SK-N-SH treated with all-trans-retinoic acid at 6 μM for 48 hours (cell line): ENCODE data around the gene MAP3K6.
A peak's percentile ranks its signal among the peaks of the same experiment; 100 is the strongest.

ENCODE experiments used
- ATAC-seq: fragments of 200-7000 bp; cut with Tn5 transposase; 3 replicates; pipeline ENCODE4 v1.9.1; 2020; ENCODE audit warnings: mild to moderate bottlenecking, moderate library complexity
- ARNTL ChIP-seq: fragments of 450-650 bp; formaldehyde crosslinking; IDR thresholded peaks from 2 replicates; pipeline ENCODE4 v1.5.0; 2020; ENCODE audit warnings: low read depth, mild to moderate bottlenecking, moderate library complexity, borderline replicate concordance
- BACH2 ChIP-seq: fragments of 250-450 bp; sonication (Bioruptor Pico); IDR thresholded peaks from 2 replicates; pipeline ENCODE4 v1.9.0; 2021; ENCODE audit warnings: mild to moderate bottlenecking, borderline replicate concordance
- CREB5 ChIP-seq: fragments of 250-450 bp; sonication (Bioruptor Pico); IDR thresholded peaks from 2 replicates; pipeline ENCODE4 v1.5.1; 2020; ENCODE audit warnings: low read depth, mild to moderate bottlenecking, moderate library complexity
- CSDC2 ChIP-seq: fragments of 250-450 bp; sonication (Bioruptor Pico); IDR thresholded peaks from 2 replicates; pipeline ENCODE4 v1.5.0; 2020; ENCODE audit warnings: mild to moderate bottlenecking, moderate library complexity
- CSRNP3 ChIP-seq: fragments of 250-450 bp; sonication (Bioruptor Pico); IDR thresholded peaks from 2 replicates; pipeline ENCODE4 v1.5.1; 2021; ENCODE audit warnings: mild to moderate bottlenecking, moderate library complexity
- ESRRG ChIP-seq: fragments of 250-450 bp; sonication (Bioruptor Pico); IDR thresholded peaks from 2 replicates; pipeline ENCODE4 v1.6.1; 2021; ENCODE audit warnings: mild to moderate bottlenecking
- GLIS3 ChIP-seq: fragments of 250-450 bp; sonication (Bioruptor Pico); IDR thresholded peaks from 2 replicates; pipeline ENCODE4 v1.5.0; 2020; ENCODE audit warnings: mild to moderate bottlenecking, moderate library complexity
- ISL1 ChIP-seq: fragments of 250-450 bp; sonication (Bioruptor Pico); IDR thresholded peaks from 2 replicates; pipeline ENCODE4 v2.1.2; 2022; ENCODE audit warnings: mild to moderate bottlenecking, moderate library complexity
- OSR1 ChIP-seq: fragments of 250-450 bp; sonication (Bioruptor Pico); IDR thresholded peaks from 2 replicates; pipeline ENCODE4 v1.8.0; 2022; ENCODE audit warnings: moderate library complexity, mild to moderate bottlenecking, inconsistent platforms
- PATZ1 ChIP-seq: fragments of 250-450 bp; sonication (Bioruptor Pico); IDR thresholded peaks from 2 replicates; pipeline ENCODE4 v1.8.0; 2020; ENCODE audit warnings: mild to moderate bottlenecking, moderate library complexity, borderline replicate concordance
- POU6F1 ChIP-seq: fragments of 250-450 bp; sonication (Bioruptor Pico); IDR thresholded peaks from 2 replicates; pipeline ENCODE4 v1.8.0; 2021; ENCODE audit warnings: low read depth, mild to moderate bottlenecking, moderate library complexity, borderline replicate concordance
- PPARA ChIP-seq: fragments of 250-450 bp; sonication (Bioruptor Pico); IDR thresholded peaks from 2 replicates; pipeline ENCODE4 v1.5.0; 2020; ENCODE audit warnings: mild to moderate bottlenecking, borderline replicate concordance
- RARB ChIP-seq: fragments of 250-450 bp; sonication (Bioruptor Pico); IDR thresholded peaks from 2 replicates; pipeline ENCODE4 v1.8.0; 2021; ENCODE audit warnings: mild to moderate bottlenecking, moderate library complexity
- SNAI2 ChIP-seq: fragments of 250-450 bp; sonication (Bioruptor Pico); IDR thresholded peaks from 2 replicates; pipeline ENCODE4 v1.5.0; 2020; ENCODE audit warnings: mild to moderate bottlenecking, moderate library complexity
- TCF4 ChIP-seq: fragments of 250-450 bp; sonication (Bioruptor Pico); IDR thresholded peaks from 2 replicates; pipeline ENCODE4 v1.8.0; 2021; ENCODE audit warnings: mild to moderate bottlenecking, moderate library complexity, borderline replicate concordance
- TOX ChIP-seq: fragments of 250-450 bp; sonication (Bioruptor Pico); IDR thresholded peaks from 2 replicates; pipeline ENCODE4 v1.8.0; 2021; ENCODE audit warnings: mild to moderate bottlenecking, moderate library complexity, borderline replicate concordance
- ZC3H10 ChIP-seq: fragments of 250-450 bp; sonication (Bioruptor Pico); IDR thresholded peaks from 2 replicates; pipeline ENCODE4 v1.5.1; 2021; ENCODE audit warnings: mild to moderate bottlenecking, moderate library complexity
- ZFP3 ChIP-seq: fragments of 250-450 bp; sonication (Bioruptor Pico); IDR thresholded peaks from 2 replicates; pipeline ENCODE4 v1.5.0; 2020; ENCODE audit warnings: mild to moderate bottlenecking, moderate library complexity
- ZFP30 ChIP-seq: fragments of 450-650 bp; formaldehyde crosslinking; IDR thresholded peaks from 2 replicates; pipeline ENCODE4 v1.5.0; 2022; ENCODE audit warnings: mild to moderate bottlenecking, moderate library complexity
- ZNF565 ChIP-seq: fragments of 450-650 bp; formaldehyde crosslinking; conservative IDR thresholded peaks from 2 replicates; pipeline ENCODE4 v1.5.0; 2020; ENCODE audit warnings: low read depth, mild to moderate bottlenecking, moderate library complexity
- ZNF70 ChIP-seq: fragments of 450-650 bp; formaldehyde crosslinking; IDR thresholded peaks from 2 replicates; pipeline ENCODE4 v1.5.0; 2020; ENCODE audit warnings: mild to moderate bottlenecking, moderate library complexity
- ZNF8 ChIP-seq: fragments of 450-650 bp; formaldehyde crosslinking; IDR thresholded peaks from 2 replicates; pipeline ENCODE4 v1.5.0; 2020; ENCODE audit warnings: mild to moderate bottlenecking, moderate library complexity
- TF ChIP-seq, protein P1 (sequence below): fragments of 250-450 bp; sonication (Bioruptor Pico); IDR thresholded peaks from 2 replicates; pipeline ENCODE4 v1.5.0; 2020; ENCODE audit warnings: mild to moderate bottlenecking, moderate library complexity

MAP3K6 gene

GRCh38 chr1:27366113-27366410 is 699 bp downstream of the MAP3K6 start (continued):
- TF ChIP-seq POU6F1 (no peak), ESRRG (CRISPR knock-in tag) (no peak), OSR1 (no peak), ZNF70 (no peak), CSRNP3 (CRISPR knock-in tag) (no peak)

GRCh38 chr1:27365372-27366112 is 1.2 kb downstream of the MAP3K6 start:
- TF ChIP-seq OSR1 (no peak), ZFP30 (CRISPR knock-in tag) (no peak), ARNTL (CRISPR knock-in tag) (no peak), ZFP3 (CRISPR knock-in tag) (no peak), ZNF565 (CRISPR knock-in tag) (no peak), ZC3H10 (CRISPR knock-in tag) (no peak), ZNF70 (no peak), CREB5 (CRISPR knock-in tag) (no peak), RARB (CRISPR knock-in tag) (no peak), PPARA (CRISPR knock-in tag) (no peak), ESRRG (CRISPR knock-in tag) (no peak), CSDC2 (no peak), ZNF8 (CRISPR knock-in tag) (no peak), PATZ1 (no peak), POU6F1 (no peak), TOX (CRISPR knock-in tag) (no peak), GLIS3 (CRISPR knock-in tag) (no peak)
- ATAC-seq = peak; percentile 79

DNA sequence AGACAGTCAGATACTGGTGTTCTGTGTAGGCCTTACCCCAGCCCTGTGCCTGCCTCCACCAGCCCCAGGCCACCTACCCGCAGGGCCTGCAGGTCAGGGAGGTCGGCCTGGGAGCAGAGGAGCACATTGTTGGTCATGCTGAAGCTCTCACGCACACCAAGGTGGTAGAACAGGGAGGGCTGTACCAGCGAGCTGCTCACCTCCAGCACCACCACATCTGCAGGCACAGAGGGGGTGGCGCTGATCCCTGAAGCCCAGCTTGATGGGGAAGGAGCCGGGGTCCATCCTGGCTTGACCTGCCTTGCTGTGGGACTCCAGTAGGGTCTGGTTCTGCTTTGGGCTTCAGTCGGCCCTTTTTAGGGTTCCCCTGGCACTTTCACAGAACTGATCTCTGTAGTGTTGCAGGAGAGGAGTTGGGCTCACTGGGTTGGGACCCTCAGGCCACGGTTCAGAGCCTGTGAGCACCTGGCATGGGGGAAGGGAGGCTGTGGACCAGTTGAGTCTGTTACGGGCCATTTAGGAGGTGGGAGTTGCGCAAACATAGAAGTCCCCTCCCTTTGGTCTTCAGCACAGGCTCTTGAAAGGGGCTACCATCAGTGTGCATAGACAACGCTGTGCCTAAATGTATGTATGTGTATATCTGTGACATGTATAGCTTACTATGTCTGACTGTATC is 1.9 kb downstream of the MAP3K6 start:
- ATAC-seq = no peak; the same call in 2 of the 3 replicates
- no peak for TF ChIP-seq CSDC2
- TF ChIP-seq, protein P1, sequence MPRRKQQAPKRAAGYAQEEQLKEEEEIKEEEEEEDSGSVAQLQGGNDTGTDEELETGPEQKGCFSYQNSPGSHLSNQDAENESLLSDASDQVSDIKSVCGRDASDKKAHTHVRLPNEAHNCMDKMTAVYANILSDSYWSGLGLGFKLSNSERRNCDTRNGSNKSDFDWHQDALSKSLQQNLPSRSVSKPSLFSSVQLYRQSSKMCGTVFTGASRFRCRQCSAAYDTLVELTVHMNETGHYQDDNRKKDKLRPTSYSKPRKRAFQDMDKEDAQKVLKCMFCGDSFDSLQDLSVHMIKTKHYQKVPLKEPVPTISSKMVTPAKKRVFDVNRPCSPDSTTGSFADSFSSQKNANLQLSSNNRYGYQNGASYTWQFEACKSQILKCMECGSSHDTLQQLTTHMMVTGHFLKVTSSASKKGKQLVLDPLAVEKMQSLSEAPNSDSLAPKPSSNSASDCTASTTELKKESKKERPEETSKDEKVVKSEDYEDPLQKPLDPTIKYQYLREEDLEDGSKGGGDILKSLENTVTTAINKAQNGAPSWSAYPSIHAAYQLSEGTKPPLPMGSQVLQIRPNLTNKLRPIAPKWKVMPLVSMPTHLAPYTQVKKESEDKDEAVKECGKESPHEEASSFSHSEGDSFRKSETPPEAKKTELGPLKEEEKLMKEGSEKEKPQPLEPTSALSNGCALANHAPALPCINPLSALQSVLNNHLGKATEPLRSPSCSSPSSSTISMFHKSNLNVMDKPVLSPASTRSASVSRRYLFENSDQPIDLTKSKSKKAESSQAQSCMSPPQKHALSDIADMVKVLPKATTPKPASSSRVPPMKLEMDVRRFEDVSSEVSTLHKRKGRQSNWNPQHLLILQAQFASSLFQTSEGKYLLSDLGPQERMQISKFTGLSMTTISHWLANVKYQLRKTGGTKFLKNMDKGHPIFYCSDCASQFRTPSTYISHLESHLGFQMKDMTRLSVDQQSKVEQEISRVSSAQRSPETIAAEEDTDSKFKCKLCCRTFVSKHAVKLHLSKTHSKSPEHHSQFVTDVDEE (CRISPR knock-in tag) = no peak
- no peak for TF ChIP-seq ARNTL (CRISPR knock-in tag)
- TF ChIP-seq ZNF565 (CRISPR knock-in tag) = no peak
- TF ChIP-seq ISL1 = no peak
- TF ChIP-seq POU6F1 = no peak
- no peak for TF ChIP-seq SNAI2
- no peak for TF ChIP-seq BACH2 (CRISPR knock-in tag)
- TF ChIP-seq ZNF70 = no peak
- no peak for TF ChIP-seq ZFP3 (CRISPR knock-in tag)
- no peak for TF ChIP-seq ESRRG (CRISPR knock-in tag)
- TF ChIP-seq PPARA (CRISPR knock-in tag) = no peak
- TF ChIP-seq TCF4 (CRISPR knock-in tag) = no peak
- no peak for TF ChIP-seq RARB (CRISPR knock-in tag)
- TF ChIP-seq GLIS3 (CRISPR knock-in tag) = no peak
